ENCODE data around the gene CHAT.

The CHAT gene

DNA sequence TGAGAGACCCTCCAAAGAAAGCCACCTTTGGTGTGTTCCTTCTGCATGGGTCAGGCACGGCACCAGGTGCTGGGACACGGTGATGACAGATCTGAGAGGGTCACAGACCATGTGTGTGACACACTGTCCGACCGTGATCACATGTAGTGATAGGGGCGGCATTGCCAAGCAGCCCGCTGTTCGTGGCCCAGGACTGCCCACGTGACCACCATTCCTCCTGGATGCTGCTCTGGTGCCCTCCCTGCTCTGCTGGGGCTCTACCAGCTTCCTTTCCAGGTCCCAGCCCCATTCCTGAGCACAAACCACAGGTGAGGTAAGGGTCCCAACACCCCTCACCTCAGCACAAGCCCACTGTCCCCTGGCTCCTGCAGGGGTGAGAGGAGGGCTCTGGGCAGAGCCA is 13.8 kb upstream of the CHAT start:
- in situ Hi-C loops (cut with MboI; ENCODE audit: low sequenced_read_pairs) = no loop called here
- Histone ChIP-seq H3K9me3 (no peaks in the 10 kb centered on the region), H3K4me3 (no peak overlapping the region), H3K4me1 (no peaks in the 10 kb centered on the region), H3K36me3 (replicated peaks) (no peaks in the 10 kb centered on the region), H3K27me3 (ENCODE audit: low read depth) (peaks cover 3% of the 10 kb centered on the region; the same call in 1 of the 2 replicates)
- DNase-seq (ENCODE audit: low spot score in 2 of 2) = no peak

- Histone ChIP-seq H3K4me3 (no peak overlapping the region), H3K9me3 (no peaks in the 10 kb centered on the region), H3K27me3 (ENCODE audit: low read depth) (peaks cover 3% of the 10 kb centered on the region; the same call in 1 of the 2 replicates), H3K4me1 (no peaks in the 10 kb centered on the region), H3K36me3 (replicated peaks) (no peaks in the 10 kb centered on the region)
- in situ Hi-C loops (cut with MboI; ENCODE audit: low sequenced_read_pairs) = no loop called here
- no peak for DNase-seq (ENCODE audit: low spot score in 2 of 2)
These were observed 12.9 kb upstream of the CHAT start for GRCh38 chr10:49600781-49601400.

DNA sequence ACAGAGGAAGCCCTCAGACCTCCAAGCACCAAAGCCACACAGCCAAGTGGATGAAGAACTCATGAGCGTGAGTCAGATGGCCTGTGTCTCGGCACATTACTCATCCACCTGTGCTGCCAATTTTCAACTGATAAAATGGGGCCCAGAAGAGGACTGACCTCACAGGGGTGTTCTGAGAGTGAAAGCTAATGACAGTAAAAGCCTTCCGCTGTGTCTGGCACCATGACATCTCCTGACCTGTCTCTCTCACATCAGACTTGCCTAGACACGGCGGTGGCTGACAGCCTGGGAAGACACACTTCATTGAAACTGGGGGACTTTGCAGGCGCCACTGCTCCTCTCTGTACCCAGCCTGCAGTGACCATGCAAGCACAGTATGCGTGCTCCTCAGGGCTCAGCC is 12.0 kb upstream of the CHAT start:
- no peak overlapping the region for H3K4me3 ChIP-seq
- no peaks in the 10 kb centered on the region for H3K9me3 ChIP-seq
- in situ Hi-C loops (cut with MboI; ENCODE audit: low sequenced_read_pairs) = no loop called here
- H3K36me3 ChIP-seq (replicated peaks) = no peaks in the 10 kb centered on the region
- no peaks in the 10 kb centered on the region for H3K4me1 ChIP-seq
- no peak for DNase-seq (ENCODE audit: low spot score in 2 of 2)
- peaks cover 3% of the 10 kb centered on the region; the same call in 1 of the 2 replicates for H3K27me3 ChIP-seq (ENCODE audit: low read depth)

DNA sequence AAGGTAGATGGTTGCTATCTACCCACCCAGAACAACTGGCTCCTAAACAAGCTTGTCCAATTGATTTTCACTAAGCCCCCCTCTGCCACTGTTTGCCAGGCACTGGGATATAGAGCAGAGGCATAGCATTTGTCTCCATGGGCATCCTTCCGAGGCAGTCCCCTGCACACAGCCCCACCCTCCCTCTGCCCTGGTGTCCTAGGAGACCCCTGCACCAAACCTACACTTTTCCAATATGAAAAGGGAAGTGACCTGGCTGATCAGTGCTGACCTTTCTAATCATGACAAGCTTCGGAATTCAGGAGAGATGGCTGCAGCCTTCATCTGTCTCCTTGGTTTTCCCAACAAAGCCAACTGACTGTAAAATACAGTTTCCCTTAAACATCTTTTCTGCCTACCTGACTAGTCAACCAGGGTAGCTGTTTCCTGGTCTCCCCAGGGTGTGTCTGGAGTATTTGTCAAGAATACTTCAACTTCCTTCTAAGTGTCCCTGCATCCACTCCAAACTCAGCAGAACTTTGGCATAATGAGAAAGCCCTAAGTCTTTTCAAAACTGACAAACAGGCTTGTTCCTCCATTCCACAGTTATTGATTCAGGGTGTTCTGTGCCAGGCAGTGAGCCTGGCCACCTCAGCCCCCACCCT is 11.3 kb upstream of the CHAT start:
- H3K4me3 ChIP-seq = no peak overlapping the region
- H3K9me3 ChIP-seq = no peaks in the 10 kb centered on the region
- no peak for DNase-seq (ENCODE audit: low spot score in 2 of 2)
- H3K4me1 ChIP-seq = no peaks in the 10 kb centered on the region
- H3K27me3 ChIP-seq (ENCODE audit: low read depth) = peaks cover 3% of the 10 kb centered on the region
- in situ Hi-C loops (cut with MboI; ENCODE audit: low sequenced_read_pairs) = no loop called here
- H3K36me3 ChIP-seq (replicated peaks) = no peaks in the 10 kb centered on the region

GRCh38 chr10:49605216-49605938 is 8.5 kb upstream of the CHAT start:
- Histone ChIP-seq H3K4me3 (no peak overlapping the region), H3K27me3 (ENCODE audit: low read depth) (peaks cover 27% of the 10 kb centered on the region), H3K36me3 (replicated peaks) (no peaks in the 10 kb centered on the region), H3K4me1 (no peaks in the 10 kb centered on the region), H3K9me3 (no peaks in the 10 kb centered on the region)
- no peak for DNase-seq (ENCODE audit: low spot score in 2 of 2)
- in situ Hi-C loops (cut with MboI; ENCODE audit: low sequenced_read_pairs) = no loop called here

- Histone ChIP-seq H3K36me3 (replicated peaks) (no peaks in the 10 kb centered on the region), H3K4me3 (no peak overlapping the region), H3K4me1 (no peaks in the 10 kb centered on the region), H3K27me3 (ENCODE audit: low read depth) (peaks cover 32% of the 10 kb centered on the region), H3K9me3 (no peaks in the 10 kb centered on the region)
- in situ Hi-C loops (cut with MboI; ENCODE audit: low sequenced_read_pairs) = no loop called here
- no peak for DNase-seq (ENCODE audit: low spot score in 2 of 2)
These were observed 7.8 kb upstream of the CHAT start for GRCh38 chr10:49605939-49606509.

GRCh38 chr10:49606981-49607535 is 6.8 kb upstream of the CHAT start:
- Histone ChIP-seq H3K4me1 (no peaks in the 10 kb centered on the region), H3K9me3 (no peaks in the 10 kb centered on the region), H3K4me3 (no peak overlapping the region), H3K36me3 (replicated peaks) (no peaks in the 10 kb centered on the region), H3K27me3 (ENCODE audit: low read depth) (peaks cover 34% of the 10 kb centered on the region)
- DNase-seq (ENCODE audit: low spot score in 2 of 2) = peak; percentile 45 to 87
- in situ Hi-C loops (cut with MboI; ENCODE audit: low sequenced_read_pairs) = no loop called here

DNA sequence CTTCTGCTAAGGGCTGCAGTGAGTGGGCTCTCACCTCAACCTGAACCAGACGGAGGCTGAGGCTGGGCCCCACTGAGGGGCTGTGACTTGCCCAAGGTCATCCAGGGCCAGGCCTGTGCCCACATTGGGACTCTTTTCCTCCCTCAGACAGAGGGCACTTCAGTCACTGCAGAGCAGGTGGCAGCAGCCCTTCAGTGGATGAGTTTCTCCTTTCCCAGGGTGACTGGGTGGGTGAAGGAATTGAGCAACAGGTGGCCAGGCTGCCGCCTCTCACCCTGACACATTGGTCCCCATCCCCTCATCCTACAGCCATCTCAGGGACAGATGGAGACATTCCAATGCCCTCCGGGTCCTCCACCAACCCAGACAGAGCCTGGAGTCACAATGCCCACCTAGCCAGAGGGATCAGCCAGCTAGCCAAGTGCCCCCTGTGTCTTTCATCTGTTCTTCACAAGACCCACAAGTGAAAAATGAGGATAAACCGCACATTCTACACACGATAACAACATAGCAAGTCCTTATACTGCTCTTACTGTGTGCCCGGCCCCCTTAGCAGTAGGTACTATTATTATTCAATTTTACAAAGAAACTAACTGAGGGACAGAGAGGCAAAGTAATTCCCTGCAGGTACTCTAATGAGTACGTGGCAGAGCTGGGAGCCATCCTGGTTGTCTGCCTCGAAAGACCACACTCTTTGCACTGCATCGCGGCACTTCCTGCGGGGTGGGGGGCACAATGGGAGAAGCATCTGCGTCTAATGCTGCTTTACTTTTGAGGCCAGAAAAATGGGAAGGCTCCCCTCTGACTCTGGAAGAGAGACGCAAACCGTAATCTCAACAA is 5.5 kb upstream of the CHAT start:
- H3K4me3 ChIP-seq = no peak overlapping the region
- DNase-seq (ENCODE audit: low spot score in 2 of 2) = no peak
- peaks cover 42% of the 10 kb centered on the region for H3K27me3 ChIP-seq (ENCODE audit: low read depth)
- no peaks in the 10 kb centered on the region for H3K36me3 ChIP-seq (replicated peaks)
- H3K4me1 ChIP-seq = no peaks in the 10 kb centered on the region
- H3K9me3 ChIP-seq = no peaks in the 10 kb centered on the region
- in situ Hi-C loops (cut with MboI; ENCODE audit: low sequenced_read_pairs) = no loop called here

- no peaks in the 10 kb centered on the region for H3K4me1 ChIP-seq
- H3K36me3 ChIP-seq (replicated peaks) = no peaks in the 10 kb centered on the region
- in situ Hi-C loops (cut with MboI; ENCODE audit: low sequenced_read_pairs) = no loop called here
- no peak overlapping the region for H3K4me3 ChIP-seq
- H3K9me3 ChIP-seq = no peaks in the 10 kb centered on the region
- DNase-seq (ENCODE audit: low spot score in 2 of 2) = no peak
- peaks cover 48% of the 10 kb centered on the region for H3K27me3 ChIP-seq (ENCODE audit: low read depth)
These were observed 4.9 kb upstream of the CHAT start for GRCh38 chr10:49609006-49609282.

- DNase-seq (ENCODE audit: low spot score in 2 of 2) = no peak
- H3K9me3 ChIP-seq = no peaks in the 10 kb centered on the region
- peaks cover 50% of the 10 kb centered on the region for H3K27me3 ChIP-seq (ENCODE audit: low read depth)
- no peaks in the 10 kb centered on the region for H3K36me3 ChIP-seq (replicated peaks)
- H3K4me3 ChIP-seq = no peak overlapping the region
- no peaks in the 10 kb centered on the region for H3K4me1 ChIP-seq
- in situ Hi-C loops (cut with MboI; ENCODE audit: low sequenced_read_pairs) = no loop called here
These were observed 4.3 kb upstream of the CHAT start for GRCh38 chr10:49609283-49610113.

DNA sequence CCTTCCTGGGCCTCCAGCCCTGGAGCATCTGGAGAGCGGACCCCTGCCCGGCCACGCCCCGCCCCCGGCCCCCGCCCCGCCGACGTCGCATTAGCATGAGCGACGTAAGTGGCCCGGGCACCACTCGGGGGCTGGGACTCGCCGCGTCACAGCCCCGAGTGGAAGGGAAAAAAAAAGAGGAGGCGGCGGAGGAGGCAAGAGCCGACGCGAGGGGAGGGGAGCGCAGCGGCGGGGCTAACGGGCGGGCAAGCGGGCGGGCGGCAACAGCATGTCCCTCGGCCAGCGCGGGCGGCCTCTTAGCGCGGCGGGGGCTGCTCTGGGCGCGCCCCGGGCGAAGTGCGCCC is 3.8 kb upstream of the CHAT start, which contains the start of gene SLC18A3:
Gene SLC18A3 (plus strand): TSS at position 197 of the 344 bp plus-strand sequence. CDS start 431 bp downstream, outside the sequence.
- Histone ChIP-seq H3K4me3 (no peak within 1 kb of the TSS), H3K36me3 (replicated peaks) (no peaks in the 10 kb centered on the region), H3K4me1 (no peaks in the 10 kb centered on the region), H3K27me3 (ENCODE audit: low read depth) (peaks cover 56% of the 10 kb centered on the region), H3K9me3 (no peaks in the 10 kb centered on the region)
- in situ Hi-C loops (cut with MboI; ENCODE audit: low sequenced_read_pairs) = no loop called here
- DNase-seq (ENCODE audit: low spot score in 2 of 2) = no peak

GRCh38 chr10:49610458-49611165 is 3.2 kb upstream of the CHAT start:
- Histone ChIP-seq H3K4me1 (no peaks in the 10 kb centered on the region), H3K27me3 (ENCODE audit: low read depth) (peaks cover 61% of the 10 kb centered on the region), H3K4me3 (no peak overlapping the region), H3K9me3 (no peaks in the 10 kb centered on the region), H3K36me3 (replicated peaks) (no peaks in the 10 kb centered on the region)
- in situ Hi-C loops (cut with MboI; ENCODE audit: low sequenced_read_pairs) = no loop called here
- DNase-seq (ENCODE audit: low spot score in 2 of 2) = no peak

Data from HAP-1 (cell line).